SK-N-SH (cell line): Measurements from ENCODE around the gene PITHD1. TPM values are rescaled to one million over a fixed set of nuclear protein-coding genes. Genes with fewer than 3 reads are reported as not detected.

ENCODE experiments used
- CTCF ChIA-PET: fragments of 300-600, 350-600 bp; formaldehyde crosslinking; extraction: SDS; loops from one replicate; lab custom pipeline; 2021; lab: Yijun Ruan, JAX
- POLR2A ChIA-PET: fragments of 350-600 bp; sonication (Branson Sonifier 250); formaldehyde crosslinking; extraction: SDS; loops from one replicate; lab custom pipeline; 2020; ENCODE audit warnings: antibody characterized with exemption, inconsistent platforms; lab: Yijun Ruan, JAX
- DNase-seq: peaks from one replicate; pipeline ENCODE4 v3.0.0; 2012
- H2AFZ ChIP-seq: fragments of 200-600 bp; sonication (generic); 2 replicates; pipeline ENCODE4 v1.8.1; 2016; ENCODE audit warnings: antibody characterized with exemption, mild to moderate bottlenecking, low read depth
- H3F3A ChIP-seq: fragments of 200-600 bp; sonication (generic); replicated peaks from 2 replicates; pipeline ENCODE3; 2016; ENCODE audit warnings: antibody characterized with exemption, mild to moderate bottlenecking; ENCODE audit not compliant: insufficient read depth
- H3K27ac ChIP-seq, 2 experiments: fragments of 200-500 bp in 1 of 2; fragments of 200-600 bp in 1 of 2; sonication (Bioruptor generic) in 1 of 2; sonication (generic), shearing (Covaris generic) in 1 of 2; 2 replicates each; pipeline versions ENCODE4 v1.5.1 to v1.6.1; 2014 to 2016; ENCODE audit warnings: low read depth in 2 of 2, inconsistent platforms in 1 of 2, low read length in 1 of 2, mild to moderate bottlenecking in 1 of 2, mixed read lengths in 1 of 2
- H3K27me3 ChIP-seq: fragments of 200-600 bp; sonication (generic), shearing (Covaris generic); 2 replicates; pipeline ENCODE4 v1.6.1; 2016; ENCODE audit warnings: mixed run types; ENCODE audit not compliant: insufficient read depth
- H3K36me3 ChIP-seq, 2 experiments: fragments of 200-500 bp in 1 of 2; fragments of 200-600 bp in 1 of 2; sonication (Bioruptor generic) in 1 of 2; sonication (generic) in 1 of 2; replicated peaks in 1 of 2; 2 replicates each; pipeline versions ENCODE3 to v1.5.1; 2014 to 2016; ENCODE audit warnings: low read length in 1 of 2, mild to moderate bottlenecking in 1 of 2; ENCODE audit not compliant: insufficient read depth in 2 of 2, control insufficient read depth in 1 of 2
- H3K4me1 ChIP-seq, 2 experiments: fragments of 200-500 bp in 1 of 2; fragments of 200-600 bp in 1 of 2; sonication (Bioruptor generic) in 1 of 2; sonication (generic), shearing (Covaris generic) in 1 of 2; 2 replicates each; pipeline versions ENCODE4 v1.5.1 to v1.6.1; 2014 to 2016; ENCODE audit warnings: low read depth in 1 of 2, low read length in 1 of 2, mixed run types in 1 of 2; ENCODE audit not compliant: insufficient read depth in 2 of 2, control insufficient read depth in 1 of 2
- H3K4me2 ChIP-seq: fragments of 200-600 bp; sonication (generic), shearing (Covaris generic); 2 replicates; pipeline ENCODE4 v1.6.1; 2017; ENCODE audit warnings: mixed run types
- H3K4me3 ChIP-seq, 2 experiments: fragments of 200-500 bp in 1 of 2; fragments of 200-600 bp in 1 of 2; sonication (Bioruptor generic) in 1 of 2; sonication (generic), shearing (Covaris generic) in 1 of 2; 2 replicates each; pipeline versions ENCODE4 v1.5.1 to v1.8.1; 2014 to 2016; ENCODE audit warnings: low read depth in 2 of 2, inconsistent platforms in 1 of 2, low read length in 1 of 2, mild to moderate bottlenecking in 1 of 2, mixed read lengths in 1 of 2, moderate library complexity in 1 of 2
- H3K79me2 ChIP-seq: fragments of 200-600 bp; sonication (generic); 2 replicates; pipeline ENCODE4 v1.8.1; 2017; ENCODE audit warnings: mild to moderate bottlenecking; ENCODE audit not compliant: insufficient read depth
- H3K9ac ChIP-seq: fragments of 200-600 bp; sonication (generic); 2 replicates; pipeline ENCODE4 v1.6.1; 2017; ENCODE audit warnings: mixed run types
- H3K9me2 ChIP-seq: fragments of 200-600 bp; sonication (generic); 2 replicates; pipeline ENCODE4 v1.6.1; 2017; ENCODE audit warnings: mixed run types
- H3K9me3 ChIP-seq: fragments of 200-600 bp; sonication (generic); 2 replicates; pipeline ENCODE4 v1.6.1; 2017; ENCODE audit warnings: mixed run types, mild to moderate bottlenecking, moderate library complexity
- H4K20me1 ChIP-seq: fragments of 200-600 bp; sonication (generic); 2 replicates; pipeline ENCODE4 v1.6.1; 2017; ENCODE audit warnings: mild to moderate bottlenecking, mixed run types; ENCODE audit not compliant: insufficient read depth
- EZH2phosphoT487 ChIP-seq: fragments of 200-600 bp; sonication (generic); IDR thresholded peaks from 2 replicates; pipeline ENCODE4 v1.6.1; 2017; ENCODE audit warnings: low read depth, mixed run types, mild to moderate bottlenecking, antibody characterized with exemption, moderate library complexity, borderline replicate concordance
- FOXJ3 ChIP-seq: sonication (generic); formaldehyde crosslinking; IDR thresholded peaks from 2 replicates; pipeline ENCODE4 v1.5.1; 2020; ENCODE audit warnings: mild to moderate bottlenecking, missing genetic modification reagents
- FOXM1 ChIP-seq: IDR thresholded peaks from 2 replicates; pipeline ENCODE4 v1.4.0; 2012; ENCODE audit warnings: low read depth, mild to moderate bottlenecking
- GATA2 ChIP-seq: sonication (generic); formaldehyde crosslinking; IDR thresholded peaks from 2 replicates; pipeline ENCODE4 v1.5.0; 2020; ENCODE audit warnings: mild to moderate bottlenecking, missing genetic modification reagents
- NFIC ChIP-seq: IDR thresholded peaks from 2 replicates; pipeline ENCODE4 v1.4.0; 2012; ENCODE audit warnings: borderline replicate concordance
- RCOR1 ChIP-seq: fragments of 150-350 bp; IDR thresholded peaks from 2 replicates; pipeline ENCODE4 v1.6.1; 2017; ENCODE audit warnings: antibody characterized with exemption, low read length
- RFX5 ChIP-seq: IDR thresholded peaks from 2 replicates; pipeline ENCODE4 v1.6.1; 2012; ENCODE audit warnings: mild to moderate bottlenecking, improper control_type of control experiment, low read length
- RXRA ChIP-seq: IDR thresholded peaks from 2 replicates; pipeline ENCODE4 v1.4.0; 2012; ENCODE audit warnings: low read depth, mild to moderate bottlenecking, borderline replicate concordance
- SIN3A ChIP-seq: IDR thresholded peaks from 2 replicates; pipeline ENCODE4 v1.6.1; 2012; ENCODE audit warnings: low read depth, mild to moderate bottlenecking, low read length, moderate library complexity, borderline replicate concordance
- SMC3 ChIP-seq: IDR thresholded peaks from 2 replicates; pipeline ENCODE4 v1.6.1; 2012; ENCODE audit warnings: low read depth, low read length, improper control_type of control experiment
- TCF12 ChIP-seq: IDR thresholded peaks from 2 replicates; pipeline ENCODE4 v1.4.0; 2012
- TEAD4 ChIP-seq: IDR thresholded peaks from 2 replicates; pipeline ENCODE4 v1.4.0; 2012; ENCODE audit warnings: mild to moderate bottlenecking, borderline replicate concordance; ENCODE audit not compliant: insufficient read depth
- WGBS: methylation state at CpG from one replicate; pipeline ENCODE4 v1.1.6; 2017; ENCODE audit warnings: low lambda C conversion rate; 5-methylcytosine and 5-hydroxymethylcytosine counted together
- polyA plus RNA-seq, 3 experiments: library from polyadenylated mRNA; depleted of rRNA; stranded (reverse); fragments of >200 nt; gene quantifications; 2 replicates each; pipeline ENCODE4 v1.2.3, GENCODE V29; 2012
- TF ChIP-seq, protein P1 (sequence below): IDR thresholded peaks from 2 replicates; pipeline ENCODE4; 2012
- TF ChIP-seq, protein P2 (sequence below): fragments of 150-350 bp; IDR thresholded peaks from 2 replicates; pipeline ENCODE4 v1.6.1; 2017; ENCODE audit warnings: antibody characterized with exemption, low read length, low read depth, borderline replicate concordance
- TF ChIP-seq, protein P3 (sequence below): fragments of 150-350 bp; IDR thresholded peaks from 2 replicates; pipeline ENCODE4 v1.6.1; 2016; ENCODE audit warnings: mild to moderate bottlenecking, low read depth, low read length
- TF ChIP-seq, protein P4 (sequence below): IDR thresholded peaks from 2 replicates; pipeline ENCODE4 v1.4.0; 2012; ENCODE audit warnings: low read depth
- TF ChIP-seq, protein P5 (sequence below): fragments of 200-600 bp; sonication (generic); IDR thresholded peaks from 2 replicates; pipeline ENCODE4 v1.6.1; 2017; ENCODE audit warnings: antibody characterized with exemption, mild to moderate bottlenecking, moderate library complexity

Gene PITHD1
- polyA plus RNA-seq, 1 of the 3 experiments (the other 2 are of a cell fraction): 36.3 TPM

DNA sequence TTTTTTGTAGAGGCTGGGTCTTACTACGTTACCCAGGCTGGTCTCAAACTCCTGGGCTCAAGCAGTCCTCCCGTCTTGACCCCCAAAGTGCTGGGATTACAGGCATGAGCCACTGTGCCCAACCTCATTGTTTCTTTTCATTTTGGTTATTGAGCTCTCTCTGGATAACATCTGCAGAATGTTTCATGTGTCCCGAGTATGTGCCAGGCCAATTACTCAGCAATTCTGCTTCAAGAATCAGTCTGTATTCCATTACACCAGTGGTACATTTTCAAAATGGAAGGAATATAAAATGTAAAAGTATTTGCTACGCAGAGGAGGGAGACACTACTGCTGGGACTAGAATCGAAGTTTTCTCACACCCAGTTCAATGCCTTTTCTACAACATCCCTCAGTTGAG is 36.6 kb upstream of the PITHD1 start:
- Histone ChIP-seq H3K4me2 (no peak overlapping the region), H3K27me3 (no peaks in the 10 kb centered on the region), H3K9me2 (no peaks in the 10 kb centered on the region), H3K4me3 (no peak overlapping the region), H3K4me1 (peaks cover 4 to 14% of the 10 kb centered on the region in 2 experiments; a peak in 2 of 4 replicates), H3K9me3 (no peaks in the 10 kb centered on the region), H3F3A (peaks cover 26% of the 10 kb centered on the region), H3K27ac (no peak overlapping the region), H3K79me2 (peaks cover 33% of the 10 kb centered on the region), H3K36me3 (peaks cover 1 to 2% of the 10 kb centered on the region in 2 experiments), H2AFZ (no peak overlapping the region), H4K20me1 (peaks cover 27% of the 10 kb centered on the region), H3K9ac (no peak overlapping the region)
- 87% methylated on average over 5 of the region's 5 CpGs for WGBS
- POLR2A ChIA-PET: no interaction called here
- no peak for DNase-seq
- CTCF ChIA-PET: no interaction called here
- no peak for TF ChIP-seq EZH2phosphoT487
- no peak for TF ChIP-seq FOXJ3 (CRISPR knock-in tag)
- TF ChIP-seq, protein P1, sequence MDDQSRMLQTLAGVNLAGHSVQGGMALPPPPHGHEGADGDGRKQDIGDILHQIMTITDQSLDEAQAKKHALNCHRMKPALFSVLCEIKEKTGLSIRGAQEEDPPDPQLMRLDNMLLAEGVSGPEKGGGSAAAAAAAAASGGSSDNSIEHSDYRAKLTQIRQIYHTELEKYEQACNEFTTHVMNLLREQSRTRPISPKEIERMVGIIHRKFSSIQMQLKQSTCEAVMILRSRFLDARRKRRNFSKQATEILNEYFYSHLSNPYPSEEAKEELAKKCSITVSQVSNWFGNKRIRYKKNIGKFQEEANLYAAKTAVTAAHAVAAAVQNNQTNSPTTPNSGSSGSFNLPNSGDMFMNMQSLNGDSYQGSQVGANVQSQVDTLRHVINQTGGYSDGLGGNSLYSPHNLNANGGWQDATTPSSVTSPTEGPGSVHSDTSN: no peak
- no peak for TF ChIP-seq GATA2 (CRISPR knock-in tag)
- no peak for TF ChIP-seq TEAD4
- TF ChIP-seq SIN3A: no peak
- TF ChIP-seq, protein P2, sequence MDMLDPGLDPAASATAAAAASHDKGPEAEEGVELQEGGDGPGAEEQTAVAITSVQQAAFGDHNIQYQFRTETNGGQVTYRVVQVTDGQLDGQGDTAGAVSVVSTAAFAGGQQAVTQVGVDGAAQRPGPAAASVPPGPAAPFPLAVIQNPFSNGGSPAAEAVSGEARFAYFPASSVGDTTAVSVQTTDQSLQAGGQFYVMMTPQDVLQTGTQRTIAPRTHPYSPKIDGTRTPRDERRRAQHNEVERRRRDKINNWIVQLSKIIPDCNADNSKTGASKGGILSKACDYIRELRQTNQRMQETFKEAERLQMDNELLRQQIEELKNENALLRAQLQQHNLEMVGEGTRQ: no peak
- TF ChIP-seq, protein P3, sequence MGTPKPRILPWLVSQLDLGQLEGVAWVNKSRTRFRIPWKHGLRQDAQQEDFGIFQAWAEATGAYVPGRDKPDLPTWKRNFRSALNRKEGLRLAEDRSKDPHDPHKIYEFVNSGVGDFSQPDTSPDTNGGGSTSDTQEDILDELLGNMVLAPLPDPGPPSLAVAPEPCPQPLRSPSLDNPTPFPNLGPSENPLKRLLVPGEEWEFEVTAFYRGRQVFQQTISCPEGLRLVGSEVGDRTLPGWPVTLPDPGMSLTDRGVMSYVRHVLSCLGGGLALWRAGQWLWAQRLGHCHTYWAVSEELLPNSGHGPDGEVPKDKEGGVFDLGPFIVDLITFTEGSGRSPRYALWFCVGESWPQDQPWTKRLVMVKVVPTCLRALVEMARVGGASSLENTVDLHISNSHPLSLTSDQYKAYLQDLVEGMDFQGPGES: no peak
- TF ChIP-seq FOXM1: no peak

DNA sequence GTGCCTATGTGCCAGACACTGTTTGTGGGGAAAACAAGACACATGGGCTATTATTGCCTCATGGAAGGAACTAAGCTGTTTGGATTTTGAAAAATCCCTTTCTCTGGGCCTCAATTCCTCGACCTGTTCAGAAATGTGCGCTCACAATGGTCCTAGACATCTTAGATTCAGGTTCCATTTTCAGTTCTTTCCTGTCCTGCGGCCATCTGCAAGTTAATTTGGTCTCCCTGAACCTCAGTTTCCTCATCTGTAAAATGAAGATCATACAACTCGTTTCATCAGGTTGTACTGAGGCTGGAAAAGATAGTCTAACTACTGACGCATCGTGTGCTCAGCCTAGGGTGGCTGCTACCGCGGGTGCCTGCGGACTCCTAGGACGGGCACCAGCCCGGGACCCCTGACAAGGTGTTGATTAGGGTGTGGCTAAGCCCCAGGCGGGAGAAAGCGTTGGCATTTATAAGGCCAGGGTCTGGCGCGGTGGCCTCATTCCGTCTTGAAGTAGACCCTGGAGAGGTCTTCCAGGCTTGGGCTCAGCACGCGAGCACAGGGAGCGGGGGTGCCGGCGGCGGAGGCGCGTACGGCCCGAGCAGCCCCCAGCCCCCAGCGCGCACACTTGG is 35.4 kb upstream of the PITHD1 start:
- Histone ChIP-seq H3K4me2 (peak overlapping the region; percentile 90), H3K9ac (peak overlapping the region; percentile 79), H3K79me2 (peaks cover 44% of the 10 kb centered on the region), H4K20me1 (peaks cover 39% of the 10 kb centered on the region), H3K36me3 (peaks cover 6 to 12% of the 10 kb centered on the region in 2 experiments), H3K27me3 (no peaks in the 10 kb centered on the region), H3K4me1 (peaks cover 4 to 14% of the 10 kb centered on the region in 2 experiments; a peak in 2 of 4 replicates), H3K9me2 (no peaks in the 10 kb centered on the region), H3K27ac (peak overlapping the region; percentile 46 to 87; a peak in 3 of 4 replicates), H3K4me3 (peak overlapping the region; percentile 74 to 93), H3K9me3 (no peaks in the 10 kb centered on the region), H3F3A (peaks cover 26% of the 10 kb centered on the region), H2AFZ (peak overlapping the region; percentile 83)
- 30% methylated on average over 11 of the region's 28 CpGs for WGBS
- POLR2A ChIA-PET: interaction anchor here (0.9 to 1.8 kb wide), 6 partner anchors 20 to 399 kb away, joined by 3 to 6 read pairs (median 3); partner anchors contain the start of genes HMGCL, HNRNPR, LYPLA2 and RPL11
- CTCF ChIA-PET: interaction anchor here (1.1 to 1.7 kb wide), 4 partner anchors 9 to 174 kb away, joined by 3 to 9 read pairs (median 5); no protein-coding TSS in a partner anchor
- DNase-seq: no peak
- TF ChIP-seq, protein P4, sequence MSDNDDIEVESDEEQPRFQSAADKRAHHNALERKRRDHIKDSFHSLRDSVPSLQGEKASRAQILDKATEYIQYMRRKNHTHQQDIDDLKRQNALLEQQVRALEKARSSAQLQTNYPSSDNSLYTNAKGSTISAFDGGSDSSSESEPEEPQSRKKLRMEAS: no peak
- TF ChIP-seq, protein P2: no peak
- TF ChIP-seq NFIC (no peak), TEAD4 (no peak), SIN3A (no peak), SMC3 (no peak), RFX5 (no peak), RCOR1 (no peak), TCF12 (no peak), RXRA (no peak)
- TF ChIP-seq, protein P5, sequence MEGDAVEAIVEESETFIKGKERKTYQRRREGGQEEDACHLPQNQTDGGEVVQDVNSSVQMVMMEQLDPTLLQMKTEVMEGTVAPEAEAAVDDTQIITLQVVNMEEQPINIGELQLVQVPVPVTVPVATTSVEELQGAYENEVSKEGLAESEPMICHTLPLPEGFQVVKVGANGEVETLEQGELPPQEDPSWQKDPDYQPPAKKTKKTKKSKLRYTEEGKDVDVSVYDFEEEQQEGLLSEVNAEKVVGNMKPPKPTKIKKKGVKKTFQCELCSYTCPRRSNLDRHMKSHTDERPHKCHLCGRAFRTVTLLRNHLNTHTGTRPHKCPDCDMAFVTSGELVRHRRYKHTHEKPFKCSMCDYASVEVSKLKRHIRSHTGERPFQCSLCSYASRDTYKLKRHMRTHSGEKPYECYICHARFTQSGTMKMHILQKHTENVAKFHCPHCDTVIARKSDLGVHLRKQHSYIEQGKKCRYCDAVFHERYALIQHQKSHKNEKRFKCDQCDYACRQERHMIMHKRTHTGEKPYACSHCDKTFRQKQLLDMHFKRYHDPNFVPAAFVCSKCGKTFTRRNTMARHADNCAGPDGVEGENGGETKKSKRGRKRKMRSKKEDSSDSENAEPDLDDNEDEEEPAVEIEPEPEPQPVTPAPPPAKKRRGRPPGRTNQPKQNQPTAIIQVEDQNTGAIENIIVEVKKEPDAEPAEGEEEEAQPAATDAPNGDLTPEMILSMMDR: no peak
